Measurements from ENCODE around the gene PSMD3. TPM values are rescaled to one million over a fixed set of nuclear protein-coding genes. Genes with fewer than 3 reads are reported as not detected.

The PSMD3 gene
- total RNA-seq, 4 donors from 2014 or later = 64.7 to 109 (median 72.1) TPM

DNA sequence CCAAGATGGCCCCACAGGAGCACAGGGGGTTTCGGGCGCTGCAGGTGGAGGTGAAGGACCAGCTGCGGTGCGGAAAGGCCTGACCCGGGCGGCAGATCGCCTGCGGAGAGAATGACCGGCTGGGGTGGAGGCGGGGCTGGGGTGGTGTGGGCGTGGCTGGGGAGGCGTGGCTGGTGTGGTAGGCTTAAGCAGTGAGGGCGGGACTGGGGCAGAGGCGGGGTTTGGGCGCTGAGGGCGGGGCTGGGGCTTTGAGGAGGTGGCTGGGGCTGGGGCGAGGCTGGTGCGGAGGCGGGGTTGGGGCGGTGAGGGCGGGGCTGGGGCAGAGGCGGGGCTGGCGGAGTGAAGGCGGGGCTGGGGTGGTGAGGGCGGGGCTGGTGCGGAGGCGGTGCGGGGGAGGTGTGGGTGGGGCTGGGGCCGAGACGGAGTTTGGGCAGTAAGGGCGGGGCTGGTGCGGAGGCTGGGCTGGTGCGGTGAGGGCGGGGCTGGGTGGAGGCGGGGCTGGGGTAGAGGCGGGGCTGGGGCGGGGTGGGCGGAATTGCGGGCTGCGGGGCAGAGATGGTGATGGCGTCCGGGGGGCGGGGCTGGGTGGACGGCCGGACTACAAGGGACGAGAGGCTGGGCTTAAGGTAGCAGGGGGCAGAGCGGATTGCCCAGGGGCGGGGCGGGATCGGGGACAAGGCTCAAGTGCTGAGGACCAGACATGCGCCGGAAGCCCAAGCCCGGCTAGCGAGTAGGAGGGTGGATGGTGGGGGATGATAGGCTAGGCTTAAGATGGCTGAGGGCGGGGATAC lies 27.7 kb upstream of the PSMD3 start:
- 1 to 2% methylated on average over 34 to 46 of the region's 55 CpGs for WGBS, 2 donors
- Histone ChIP-seq H3K4me3 (peak overlapping the region; percentile 19 to 51 (median 46)), H3K27ac (peak overlapping the region in 3 of 4 donors; percentile 66 to 82 (median 71)), H3K9me3 (no peaks in the 10 kb centered on the region), H3K36me3 (no peaks in the 10 kb centered on the region), H3K27me3 (no peaks in the 10 kb centered on the region), H3K4me1 (peaks cover 0 to 16% (median 5%) of the 10 kb centered on the region in 4 donors)
- TF ChIP-seq POLR2A (IDR thresholded peaks at IDR 0.05) (no peak), EP300 (IDR thresholded peaks at IDR 0.05) (peak in 1 of 2 donors; percentile 10)
- DNase-seq (ENCODE audit: low spot score in 2 of 2) = peak; percentile 94 to 98

DNA sequence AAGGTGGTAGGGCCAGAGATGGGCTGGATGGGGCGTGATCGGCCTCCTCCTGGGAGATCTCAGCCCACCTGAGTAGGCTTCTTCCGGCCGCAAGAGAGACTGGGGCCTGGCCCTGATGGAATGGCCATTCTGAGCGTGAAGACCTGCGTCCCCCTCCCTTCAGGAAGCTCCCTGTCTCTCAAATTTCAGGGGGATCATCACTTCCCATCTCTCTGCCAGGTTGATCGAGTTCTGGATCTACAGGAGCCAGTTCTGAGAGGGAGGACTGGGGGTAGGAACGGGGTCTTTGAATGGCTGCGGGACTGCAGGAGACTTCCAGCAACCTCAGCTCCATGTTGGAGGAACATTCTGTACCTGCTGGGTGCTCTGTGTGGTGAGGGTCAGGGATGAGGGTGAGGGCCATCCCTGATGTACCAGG lies 27.1 kb upstream of the PSMD3 start:
- peak overlapping the region in 3 of 4 donors; percentile 61 to 82 (median 71) for H3K27ac ChIP-seq
- peak overlapping the region in 3 of 4 donors; percentile 19 to 51 (median 40) for H3K4me3 ChIP-seq
- no peaks in the 10 kb centered on the region for H3K9me3 ChIP-seq
- H3K36me3 ChIP-seq = no peaks in the 10 kb centered on the region
- H3K27me3 ChIP-seq = no peaks in the 10 kb centered on the region
- 40% methylated on average over 8 to 9 of the region's 9 CpGs for WGBS, 2 donors
- DNase-seq (ENCODE audit: low spot score in 2 of 2) = no peak
- H3K4me1 ChIP-seq = peaks cover 0 to 16% (median 5%) of the 10 kb centered on the region in 4 donors
- no peak for TF ChIP-seq EP300 (IDR thresholded peaks at IDR 0.05)
- TF ChIP-seq POLR2A (IDR thresholded peaks at IDR 0.05) = no peak
- TF ChIP-seq, protein P1, sequence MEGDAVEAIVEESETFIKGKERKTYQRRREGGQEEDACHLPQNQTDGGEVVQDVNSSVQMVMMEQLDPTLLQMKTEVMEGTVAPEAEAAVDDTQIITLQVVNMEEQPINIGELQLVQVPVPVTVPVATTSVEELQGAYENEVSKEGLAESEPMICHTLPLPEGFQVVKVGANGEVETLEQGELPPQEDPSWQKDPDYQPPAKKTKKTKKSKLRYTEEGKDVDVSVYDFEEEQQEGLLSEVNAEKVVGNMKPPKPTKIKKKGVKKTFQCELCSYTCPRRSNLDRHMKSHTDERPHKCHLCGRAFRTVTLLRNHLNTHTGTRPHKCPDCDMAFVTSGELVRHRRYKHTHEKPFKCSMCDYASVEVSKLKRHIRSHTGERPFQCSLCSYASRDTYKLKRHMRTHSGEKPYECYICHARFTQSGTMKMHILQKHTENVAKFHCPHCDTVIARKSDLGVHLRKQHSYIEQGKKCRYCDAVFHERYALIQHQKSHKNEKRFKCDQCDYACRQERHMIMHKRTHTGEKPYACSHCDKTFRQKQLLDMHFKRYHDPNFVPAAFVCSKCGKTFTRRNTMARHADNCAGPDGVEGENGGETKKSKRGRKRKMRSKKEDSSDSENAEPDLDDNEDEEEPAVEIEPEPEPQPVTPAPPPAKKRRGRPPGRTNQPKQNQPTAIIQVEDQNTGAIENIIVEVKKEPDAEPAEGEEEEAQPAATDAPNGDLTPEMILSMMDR (IDR thresholded peaks at IDR 0.05) = no peak

DNA sequence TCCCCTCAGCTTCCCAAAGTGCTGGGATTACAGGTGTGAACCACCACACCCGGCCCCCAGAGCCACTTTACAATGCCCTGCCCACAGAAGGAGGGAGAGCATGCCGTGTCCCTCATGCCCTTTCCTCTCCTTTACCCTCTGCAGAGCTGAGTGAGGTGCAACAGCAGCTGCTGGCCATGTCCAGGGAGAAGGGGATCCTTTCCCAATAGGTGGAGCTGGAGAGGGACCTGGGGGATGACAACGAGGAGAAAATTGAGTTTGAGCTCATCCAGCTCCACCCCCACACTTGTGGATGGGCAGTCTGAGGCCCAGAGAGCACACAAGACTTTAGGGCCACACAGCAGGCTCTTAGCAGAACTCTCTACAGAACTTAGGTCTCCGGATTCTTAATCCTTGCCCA lies 25.7 kb upstream of the PSMD3 start:
- H3K27me3 ChIP-seq = no peaks in the 10 kb centered on the region
- 50 to 70% methylated on average over 3 to 4 of the region's 4 CpGs for WGBS, 2 donors

DNA sequence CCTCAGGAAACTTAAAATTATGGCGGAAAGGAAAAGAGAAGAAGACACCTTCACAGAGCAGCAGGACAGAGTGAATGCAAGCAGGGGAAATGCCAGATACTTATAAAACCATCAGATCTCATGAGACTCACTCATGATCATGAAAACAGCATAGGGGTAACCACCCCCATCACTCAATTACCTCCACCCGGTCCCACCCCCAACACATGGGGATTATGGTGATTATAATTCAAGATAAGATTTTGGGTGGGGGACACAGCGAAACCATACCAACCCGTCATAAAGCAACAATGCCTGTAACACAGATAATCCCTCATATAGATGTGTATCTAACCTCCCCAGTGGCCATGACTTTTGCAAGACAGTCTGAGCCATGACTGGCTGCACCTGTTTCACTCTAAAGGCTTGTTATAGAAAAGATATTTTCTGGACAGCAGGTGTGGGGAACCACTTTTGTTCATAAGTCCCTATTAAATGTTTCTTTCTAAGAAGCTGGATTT lies 24.8 kb upstream of the PSMD3 start:
- no peak overlapping the region for H3K4me3 ChIP-seq
- H3K36me3 ChIP-seq = no peaks in the 10 kb centered on the region
- H3K27me3 ChIP-seq = no peaks in the 10 kb centered on the region
- DNase-seq (ENCODE audit: low spot score in 2 of 2) = no peak
- H3K4me1 ChIP-seq = peaks cover 0 to 19% (median 7%) of the 10 kb centered on the region in 4 donors
- no peak overlapping the region for H3K27ac ChIP-seq
- 65 to 84% methylated on average over 4 of the region's 4 CpGs for WGBS, 2 donors
- TF ChIP-seq, protein P1 (IDR thresholded peaks at IDR 0.05) = no peak
- no peak for TF ChIP-seq EP300 (IDR thresholded peaks at IDR 0.05)
- no peak for TF ChIP-seq POLR2A (IDR thresholded peaks at IDR 0.05)
- H3K9me3 ChIP-seq = no peaks in the 10 kb centered on the region

More for the DNA sequence above, 25.7 kb upstream of the PSMD3 start:
- DNase-seq (ENCODE audit: low spot score in 2 of 2) = no peak
- no peak overlapping the region for H3K27ac ChIP-seq
- no peaks in the 10 kb centered on the region for H3K36me3 ChIP-seq
- TF ChIP-seq POLR2A (IDR thresholded peaks at IDR 0.05) (no peak), EP300 (IDR thresholded peaks at IDR 0.05) (no peak)
- TF ChIP-seq, protein P1 (IDR thresholded peaks at IDR 0.05) = no peak
- H3K9me3 ChIP-seq = no peaks in the 10 kb centered on the region
- no peak overlapping the region for H3K4me3 ChIP-seq
- H3K4me1 ChIP-seq = peaks cover 0 to 21% (median 7%) of the 10 kb centered on the region in 4 donors

DNA sequence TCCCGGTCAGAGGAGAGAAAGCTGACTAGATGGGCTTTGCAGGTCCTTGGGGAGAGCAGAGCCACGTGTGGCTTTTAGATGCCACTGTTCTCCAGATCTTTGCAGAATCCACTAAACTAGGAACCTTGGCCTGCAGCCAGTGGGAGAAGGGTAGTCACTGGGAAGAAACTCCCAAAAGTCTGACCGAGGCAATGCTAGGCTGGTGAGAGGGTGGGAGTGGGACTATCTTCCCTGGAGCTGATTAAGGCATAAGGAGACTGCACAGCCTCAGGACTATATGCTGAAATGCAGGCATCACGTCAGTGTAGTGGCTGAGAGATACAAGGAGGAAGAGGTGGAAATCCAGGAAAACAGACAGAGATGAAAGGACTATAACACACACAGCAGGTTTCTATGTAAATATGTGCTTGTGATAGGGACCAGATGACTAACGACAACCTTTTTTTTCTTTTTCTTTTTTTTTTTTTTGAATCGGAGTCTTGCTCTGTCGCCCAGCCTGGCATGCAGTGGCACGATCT lies 20.0 kb upstream of the PSMD3 start:
- Histone ChIP-seq H3K36me3 (no peaks in the 10 kb centered on the region), H3K27me3 (no peaks in the 10 kb centered on the region), H3K27ac (no peak overlapping the region), H3K4me3 (no peak overlapping the region), H3K9me3 (no peaks in the 10 kb centered on the region), H3K4me1 (peaks cover 0 to 4% (median 2%) of the 10 kb centered on the region in 4 donors)
- TF ChIP-seq POLR2A (IDR thresholded peaks at IDR 0.05) (no peak), EP300 (IDR thresholded peaks at IDR 0.05) (no peak)
- TF ChIP-seq, protein P1 (IDR thresholded peaks at IDR 0.05) = no peak
- DNase-seq (ENCODE audit: low spot score in 2 of 2) = no peak
- WGBS, 2 donors = 67% methylated on average over 8 of the region's 8 CpGs
